ENCODE measurements around the gene CDX2.

The CDX2 gene

DNA sequence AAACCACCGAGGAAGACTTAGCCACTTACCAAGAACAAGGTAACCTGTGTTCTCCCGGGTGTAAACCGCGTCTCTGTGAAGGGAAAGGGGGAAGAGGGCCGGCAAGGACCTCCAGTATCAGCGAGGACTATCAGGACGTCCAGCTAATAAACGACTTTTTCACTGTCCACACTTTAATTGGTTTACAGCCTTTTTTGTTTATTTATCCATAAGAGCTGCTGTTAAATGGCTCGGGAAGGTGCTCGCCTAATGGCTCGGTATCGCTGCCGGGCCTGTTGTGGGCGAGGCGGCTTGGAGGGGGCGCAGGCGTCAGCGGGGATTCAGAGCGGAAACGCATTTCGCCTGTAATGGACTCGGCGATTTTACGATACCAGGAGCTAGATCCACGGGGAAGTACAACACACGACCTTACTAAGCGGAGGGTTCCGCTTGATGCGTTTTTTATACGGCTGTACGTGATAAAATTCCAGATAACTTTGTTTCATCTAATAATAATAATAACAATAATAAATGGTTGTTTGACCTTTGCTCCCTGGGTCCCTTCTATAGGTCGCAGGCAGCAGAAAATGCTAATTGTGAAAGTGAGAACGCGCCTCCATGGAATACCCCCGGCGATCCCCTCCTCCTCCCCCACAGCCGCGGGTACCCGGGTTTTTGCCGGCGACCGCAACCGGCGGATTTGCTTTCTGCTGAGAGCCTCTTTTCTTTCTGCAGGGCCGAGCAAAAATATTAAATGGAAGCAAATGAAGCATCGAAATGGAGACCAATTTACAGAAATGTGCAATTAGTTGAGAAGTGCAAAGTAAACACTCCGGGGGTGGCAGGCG lies 51.8 kb downstream of the CDX2 start:
- DNase-seq (ENCODE audit: low read depth): no peak

- DNase-seq (ENCODE audit: low read depth): no peak
These were observed 53.6 kb downstream of the CDX2 start for GRCh38 chr13:27915301-27916207.

- no peak for DNase-seq (ENCODE audit: low read depth)
These were observed 56.0 kb downstream of the CDX2 start for GRCh38 chr13:27913160-27913559.

- no peak for DNase-seq (ENCODE audit: low read depth)
These were observed 57.6 kb downstream of the CDX2 start for GRCh38 chr13:27911521-27911920.
